Inflammatory macrophage treated with lipopolysaccharide for 1 hour (primary cell): Measurements from ENCODE around the gene CAB39.
"Not testable (repeated sequence)": the region's sequence is repeated elsewhere in the genome, so short reads cannot be mapped to it uniquely, and the experiment has no call there.

Experiments used
- DNase-seq, 2 donors: peaks; one replicate each; pipeline ENCODE4 v3.0.0-alpha.2; 2020 to 2022

CAB39 gene

GRCh38 chr2:230715201-230715600 lies 2.6 kb downstream of the CAB39 start:
- DNase-seq, result no peak

GRCh38 chr2:230716588-230716987 lies 3.9 kb downstream of the CAB39 start:
- DNase-seq, result no peak

- no peak for DNase-seq
Measured at GRCh38 chr2:230717600-230717999, 5.0 kb downstream of the CAB39 start.

- no peak for DNase-seq
Measured at GRCh38 chr2:230719340-230719739, 6.7 kb downstream of the CAB39 start.

GRCh38 chr2:230721712-230722111 lies 9.1 kb downstream of the CAB39 start:
- DNase-seq, result peak in 1 of 2 donors; percentile 37

GRCh38 chr2:230722207-230722885 lies 9.7 kb downstream of the CAB39 start:
- DNase-seq, result no peak

- no peak for DNase-seq
Measured at GRCh38 chr2:230723363-230723762, 10.7 kb downstream of the CAB39 start.

- DNase-seq, result not testable (repeated sequence)
Measured at GRCh38 chr2:230724957-230725356, 12.3 kb downstream of the CAB39 start.

GRCh38 chr2:230731512-230731911 lies 18.9 kb downstream of the CAB39 start:
- DNase-seq, result no peak

- no peak for DNase-seq
Measured at GRCh38 chr2:230732914-230733401, 20.3 kb downstream of the CAB39 start.

- no peak for DNase-seq
Measured at GRCh38 chr2:230734247-230735175, 21.9 kb downstream of the CAB39 start.

- DNase-seq, result no peak
Measured at GRCh38 chr2:230735884-230736283, 23.2 kb downstream of the CAB39 start.

GRCh38 chr2:230737300-230737699 lies 24.7 kb downstream of the CAB39 start:
- DNase-seq, result no peak

GRCh38 chr2:230737791-230738226 lies 25.2 kb downstream of the CAB39 start:
- no peak for DNase-seq

- peak in 1 of 2 donors; percentile 34 for DNase-seq
Measured at GRCh38 chr2:230738391-230738811, 25.8 kb downstream of the CAB39 start.

- no peak for DNase-seq
Measured at GRCh38 chr2:230738924-230739323, 26.3 kb downstream of the CAB39 start.

GRCh38 chr2:230739961-230740360 lies 27.3 kb downstream of the CAB39 start:
- DNase-seq, result no peak

- no peak for DNase-seq
Measured at GRCh38 chr2:230742781-230743180, 30.1 kb downstream of the CAB39 start.

- no peak for DNase-seq
Measured at GRCh38 chr2:230746213-230746612, 33.6 kb downstream of the CAB39 start.

- DNase-seq, result no peak
Measured at GRCh38 chr2:230748087-230748486, 35.4 kb downstream of the CAB39 start.

- no peak for DNase-seq
Measured at GRCh38 chr2:230749111-230749510, 36.5 kb downstream of the CAB39 start.

- DNase-seq, result peak; percentile 53 to 73
Measured at GRCh38 chr2:230751062-230751461, 38.4 kb downstream of the CAB39 start.

GRCh38 chr2:230754200-230754599 lies 41.6 kb downstream of the CAB39 start:
- no peak for DNase-seq

GRCh38 chr2:230757476-230757875 lies 44.8 kb downstream of the CAB39 start:
- DNase-seq, result peak; percentile 81 to 89
